Esophagus squamous epithelium (tissue), 5 donors: ENCODE results near the gene CUEDC1. TPM values are rescaled to one million over a fixed set of nuclear protein-coding genes. Genes with fewer than 3 reads are reported as not detected.
A peak's percentile ranks its signal among the peaks of the same experiment; 100 is the strongest.

ENCODE experiments used
- DNase-seq: peaks from one replicate; lab custom pipeline; 2025; lab: John Stamatoyannopoulos, UW
- H3K27ac ChIP-seq, 4 donors: fragments of 200-600 bp; sonication (generic); one replicate each; pipeline ENCODE4 v1.5.1; 2016 to 2019; ENCODE audit warnings: mild to moderate bottlenecking in 1 of 4
- H3K27me3 ChIP-seq, 4 donors: fragments of 200-600 bp; sonication (generic); 1 replicate in 3 of 4; 2 replicates in 1 of 4; pipeline versions ENCODE4 v1.5.1 to v1.6.0; 2017 to 2021; ENCODE audit warnings: antibody characterized with exemption in 1 of 4
- H3K36me3 ChIP-seq, 3 donors: fragments of 200-600 bp; sonication (generic); one replicate each; pipeline ENCODE4 v1.5.1; 2016 to 2019
- H3K4me1 ChIP-seq, 3 donors: fragments of 200-600 bp; sonication (generic); one replicate each; pipeline ENCODE4 v1.5.1; 2017 to 2019
- H3K4me3 ChIP-seq, 4 donors: fragments of 200-600 bp; sonication (generic); 1 replicate in 3 of 4; 2 replicates in 1 of 4; pipeline ENCODE4 v1.5.1; 2016 to 2019; ENCODE audit warnings: mild to moderate bottlenecking in 2 of 4, moderate library complexity in 1 of 4
- H3K9me3 ChIP-seq, 3 donors: fragments of 200-600 bp; sonication (generic); one replicate each; pipeline ENCODE4 v1.5.1; 2016 to 2019
- CTCF ChIP-seq, 6 experiments: fragments of 450-650 bp in 4 of 6; fragments of 200-600 bp in 2 of 6; sonication (generic) in 2 of 6; IDR thresholded peaks; one replicate each; pipeline ENCODE4 v1.5.1; 2016 to 2019; ENCODE audit warnings: antibody characterized with exemption in 6 of 6, mild to moderate bottlenecking in 4 of 6, moderate library complexity in 4 of 6
- POLR2A ChIP-seq, 4 donors: fragments of 450-650 bp; IDR thresholded peaks; one replicate each; pipeline ENCODE4 v1.6.1; 2017; ENCODE audit warnings: antibody characterized with exemption in 4 of 4, mild to moderate bottlenecking in 4 of 4, moderate library complexity in 3 of 4
- WGBS, 2 donors: methylation state at CpG; one replicate each; pipeline ENCODE4 v1.1.5; 2018; 5-methylcytosine and 5-hydroxymethylcytosine counted together
- intact Hi-C: fragments of 100-400 bp; cut with DNase I; formaldehyde crosslinking; loops from one replicate; pipeline ENCODE4 v1.15.0; 2022
- total RNA-seq, 4 donors: library from RNA; depleted of rRNA; stranded (reverse); fragments of >200 nt; gene quantifications; one replicate each; pipeline ENCODE4 v1.1.0, GENCODE V29; 2016
- donor health status: DM: yes; HTN: yes; CAD: no.

Gene CUEDC1
- total RNA-seq, 4 donors from 2014 or later, result 7.4 to 27.3 (median 18.4) TPM

DNA sequence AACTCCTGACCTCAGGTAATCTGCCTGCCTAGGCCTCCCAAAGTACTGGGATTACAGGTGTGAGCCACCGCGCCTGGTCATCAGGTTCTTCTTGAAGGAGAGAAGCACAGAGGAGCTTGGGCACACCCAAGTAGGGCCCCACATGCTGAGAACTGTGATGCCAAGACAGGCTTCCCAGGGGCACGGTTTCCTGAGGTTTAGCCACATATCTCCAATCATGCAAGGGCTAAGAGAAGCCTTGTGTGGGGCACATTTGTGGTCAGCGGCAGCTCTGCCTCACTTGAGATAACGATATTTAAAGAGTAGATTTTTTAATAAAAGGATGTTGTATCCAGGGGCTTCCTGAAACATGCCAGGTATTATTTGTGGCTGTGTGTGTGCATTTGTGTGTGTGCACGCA lies 46.9 kb downstream of the CUEDC1 start:
- TF ChIP-seq CTCF (IDR thresholded peaks at IDR 0.05) (no peak), POLR2A (IDR thresholded peaks at IDR 0.05) (no peak)

GRCh38 chr17:57906910-57907309 lies 48.3 kb downstream of the CUEDC1 start:
- Histone ChIP-seq H3K9me3 (no peaks in the 10 kb centered on the region), H3K4me3 (no peak overlapping the region), H3K4me1 (peaks cover 43 to 91% (median 47%) of the 10 kb centered on the region in 3 donors), H3K36me3 (no peaks in the 10 kb centered on the region), H3K27me3 (no peaks in the 10 kb centered on the region), H3K27ac (peak overlapping the region in 3 of 4 donors; percentile 49 to 92 (median 52))
- 65 to 80% methylated on average over 7 of the region's 7 CpGs for WGBS, 2 donors
- TF ChIP-seq POLR2A (IDR thresholded peaks at IDR 0.05) (no peak), CTCF (IDR thresholded peaks at IDR 0.05) (no peak)
- no peak for DNase-seq
- intact Hi-C loops, result no loop called here

More for the DNA sequence above, 46.9 kb downstream of the CUEDC1 start:
- Histone ChIP-seq H3K27me3 (no peaks in the 10 kb centered on the region), H3K4me3 (no peak overlapping the region), H3K4me1 (peaks cover 42 to 91% (median 47%) of the 10 kb centered on the region in 3 donors), H3K9me3 (no peaks in the 10 kb centered on the region), H3K27ac (peak overlapping the region in 1 of 4 donors; percentile 92), H3K36me3 (no peaks in the 10 kb centered on the region)
- no peak for DNase-seq
- intact Hi-C loops, result no loop called here
- WGBS, 2 donors, result 82 to 86% methylated on average over 3 to 5 of the region's 6 CpGs

DNA sequence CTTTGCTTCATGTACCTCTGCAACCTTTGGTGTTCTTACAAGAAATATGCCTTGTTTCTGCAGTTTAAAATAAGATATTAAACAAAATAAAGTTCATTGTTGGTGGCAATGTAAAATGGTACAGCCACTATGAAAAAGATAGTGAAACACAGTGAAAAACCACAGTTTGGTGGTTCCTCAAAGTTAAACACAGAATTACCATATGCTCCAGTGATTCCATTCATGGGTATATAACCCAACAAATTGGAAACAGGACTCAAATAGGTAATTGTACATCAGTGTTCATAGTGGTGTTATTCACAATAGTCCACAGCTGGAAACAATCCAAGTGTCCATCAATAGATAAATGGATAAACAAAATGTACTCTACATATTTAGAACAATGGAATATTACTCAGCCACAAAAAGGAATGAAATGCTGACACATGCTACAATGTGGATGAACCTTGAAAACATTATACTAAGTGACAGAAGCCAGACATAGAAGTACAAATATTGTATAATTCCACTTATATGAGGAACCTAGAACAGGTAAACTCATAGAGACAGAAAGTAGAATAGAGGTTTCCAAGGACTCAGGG lies 49.2 kb downstream of the CUEDC1 start:
- peaks cover 42 to 91% (median 50%) of the 10 kb centered on the region in 3 donors for H3K4me1 ChIP-seq
- no peak for DNase-seq
- H3K27me3 ChIP-seq, result no peaks in the 10 kb centered on the region

GRCh38 chr17:57903961-57904360 lies 51.3 kb downstream of the CUEDC1 start:
- intact Hi-C loops, result no loop called here
- Histone ChIP-seq H3K27ac (peak overlapping the region; percentile 84 to 92 (median 89)), H3K4me1 (peaks cover 59 to 94% (median 67%) of the 10 kb centered on the region in 3 donors), H3K27me3 (no peaks in the 10 kb centered on the region), H3K4me3 (no peak overlapping the region), H3K36me3 (no peaks in the 10 kb centered on the region), H3K9me3 (no peaks in the 10 kb centered on the region)
- no peak for DNase-seq
- 64 to 90% methylated on average over 4 of the region's 7 CpGs for WGBS, 2 donors
- TF ChIP-seq POLR2A (IDR thresholded peaks at IDR 0.05), result no peak
- no peak for TF ChIP-seq CTCF (IDR thresholded peaks at IDR 0.05)

More for the DNA sequence above, 49.2 kb downstream of the CUEDC1 start:
- Histone ChIP-seq H3K36me3 (no peaks in the 10 kb centered on the region), H3K9me3 (no peaks in the 10 kb centered on the region), H3K4me3 (no peak overlapping the region), H3K27ac (peak overlapping the region in 3 of 4 donors; percentile 84 to 92 (median 90))
- intact Hi-C loops, result no loop called here
- TF ChIP-seq POLR2A (IDR thresholded peaks at IDR 0.05), result no peak
- TF ChIP-seq CTCF (IDR thresholded peaks at IDR 0.05), result no peak

DNA sequence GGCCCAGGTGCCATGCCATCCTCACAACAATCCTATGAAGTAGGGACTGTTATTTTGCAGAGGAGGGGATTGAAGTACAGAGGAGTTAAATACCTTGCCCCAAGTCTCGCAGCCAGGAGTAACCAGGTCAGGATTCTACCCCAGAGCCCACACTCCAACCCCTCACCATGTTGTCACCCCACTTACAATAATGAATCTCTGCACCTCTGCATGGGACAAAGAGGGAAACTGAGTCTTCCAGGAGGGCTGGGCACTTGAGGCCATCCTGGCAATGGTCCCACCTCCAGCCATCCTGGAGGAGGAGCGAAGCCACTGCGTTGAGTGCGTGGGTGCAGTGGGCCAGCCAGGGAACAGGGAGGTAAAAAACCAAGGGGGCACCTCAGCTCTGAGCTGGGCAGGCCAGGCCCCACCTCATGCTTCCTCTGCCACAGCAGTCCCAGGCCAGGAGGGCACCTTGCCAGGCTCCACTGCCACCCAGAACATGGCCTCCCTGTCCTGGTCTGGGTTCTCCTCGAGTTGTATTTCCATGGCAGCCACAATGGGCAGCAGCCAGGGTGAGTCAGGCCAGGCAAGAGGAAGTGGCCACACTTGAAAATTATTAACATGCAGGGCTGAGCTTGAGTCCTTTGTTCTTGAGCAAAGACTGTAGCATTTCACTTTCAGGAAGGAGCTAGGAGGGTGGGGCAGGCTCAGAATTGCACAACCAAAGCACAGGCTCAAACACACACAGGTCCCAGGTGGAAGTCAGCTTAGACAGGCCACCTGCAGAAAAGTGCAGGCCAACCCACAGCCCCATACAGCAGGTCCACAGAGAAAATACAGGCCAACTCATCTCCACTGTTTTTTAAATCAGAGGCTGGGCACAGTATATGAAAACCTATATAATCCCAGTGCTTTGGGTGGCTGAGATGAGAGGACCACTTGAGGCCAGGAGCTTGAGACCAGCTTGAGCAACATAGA lies 52.1 kb downstream of the CUEDC1 start:
- 16 to 33% methylated on average over 4 to 5 of the region's 5 CpGs for WGBS, 2 donors
- H3K27ac ChIP-seq, result peak overlapping the region; percentile 84 to 92 (median 89)
- no peak overlapping the region for H3K4me3 ChIP-seq
- TF ChIP-seq CTCF (IDR thresholded peaks at IDR 0.05) (peak in 1 of 6 experiments; percentile 21), POLR2A (IDR thresholded peaks at IDR 0.05) (no peak)
- intact Hi-C loops, result no loop called here
- H3K9me3 ChIP-seq, result no peaks in the 10 kb centered on the region
- peak; percentile 39 for DNase-seq
- H3K36me3 ChIP-seq, result no peaks in the 10 kb centered on the region
- H3K4me1 ChIP-seq, result peaks cover 68 to 98% (median 76%) of the 10 kb centered on the region in 3 donors
- H3K27me3 ChIP-seq, result no peaks in the 10 kb centered on the region
